ENCODE results near the gene HERC2.

Gene HERC2

DNA sequence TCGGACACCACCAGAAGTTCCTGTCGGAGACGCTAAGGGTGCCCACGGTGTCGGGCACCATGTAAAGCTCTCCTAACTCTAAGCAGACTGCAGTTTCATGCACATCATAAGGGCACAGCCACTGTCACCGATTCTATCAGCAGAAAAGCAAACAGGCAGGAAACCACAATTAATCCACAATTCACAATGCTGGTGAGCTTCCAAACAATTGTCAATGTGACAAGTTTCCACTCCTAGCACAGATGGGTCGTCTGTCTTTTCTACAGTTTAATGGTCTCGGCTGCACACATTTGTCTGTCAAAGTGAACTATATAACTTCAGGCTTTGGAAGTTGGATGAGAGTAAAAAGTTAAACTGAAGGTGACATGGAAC, 214.1 kb downstream of the HERC2 start:
- no peak for DNase-seq (ENCODE audit: low read depth)
- TF ChIP-seq CTCF (conservative IDR thresholded peaks at IDR 0.05; ENCODE audit: low read length), result no peak
- H3K4me3 ChIP-seq (ENCODE audit: low read length), result no peak overlapping the region

- no peak for TF ChIP-seq CTCF (conservative IDR thresholded peaks at IDR 0.05; ENCODE audit: low read length)
Measured at GRCh38 chr15:28107111-28107903, 214.7 kb downstream of the HERC2 start.

DNA sequence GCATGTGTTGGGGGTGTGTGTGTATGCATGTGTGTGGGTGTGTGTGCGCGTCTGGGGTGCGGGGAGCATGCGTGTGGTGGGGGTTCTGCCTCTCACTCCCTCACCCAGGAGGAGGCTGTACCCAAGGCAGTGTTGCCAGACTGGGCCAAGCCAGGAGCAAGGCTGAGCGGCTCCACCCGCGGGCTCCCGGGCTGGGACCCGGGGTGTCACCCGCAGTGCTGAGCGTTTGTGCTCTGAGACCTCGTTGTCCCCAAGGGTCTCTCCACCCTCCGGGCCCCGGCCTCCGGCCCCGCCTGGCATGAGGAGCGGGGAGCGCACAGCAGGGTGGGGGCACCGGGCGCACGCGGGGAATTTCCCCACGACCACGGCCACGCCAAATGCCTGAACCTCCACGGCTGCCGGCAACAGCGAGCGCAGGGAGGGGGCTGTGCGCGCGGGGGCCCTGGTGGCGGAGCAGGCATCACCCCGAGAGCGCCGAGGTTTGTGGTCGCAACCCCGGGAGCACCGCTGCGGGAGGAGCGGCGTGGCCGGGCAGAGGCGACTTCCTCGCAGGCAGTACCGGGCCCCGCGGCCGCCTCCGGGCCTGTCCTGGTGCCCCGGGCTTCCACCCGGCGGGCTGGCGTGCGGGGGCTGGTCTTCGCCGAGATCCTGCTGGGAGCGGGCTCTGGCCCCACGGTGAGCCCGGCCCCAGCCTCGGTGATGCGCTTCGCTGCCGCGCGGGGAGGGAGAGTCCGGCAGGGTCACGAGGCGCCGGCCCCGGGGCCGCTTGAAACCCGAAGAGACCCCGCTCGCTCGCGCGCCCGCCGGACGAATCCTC, 215.5 kb downstream of the HERC2 start:
- TF ChIP-seq CTCF (conservative IDR thresholded peaks at IDR 0.05; ENCODE audit: low read length), result no peak
- H3K4me3 ChIP-seq (ENCODE audit: low read length), result peak overlapping the region; percentile 62
- DNase-seq (ENCODE audit: low read depth), result no peak

More at GRCh38 chr15:28107111-28107903, 214.7 kb downstream of the HERC2 start:
- DNase-seq (ENCODE audit: low read depth), result no peak
- peak overlapping the region; percentile 62 for H3K4me3 ChIP-seq (ENCODE audit: low read length)

DNA sequence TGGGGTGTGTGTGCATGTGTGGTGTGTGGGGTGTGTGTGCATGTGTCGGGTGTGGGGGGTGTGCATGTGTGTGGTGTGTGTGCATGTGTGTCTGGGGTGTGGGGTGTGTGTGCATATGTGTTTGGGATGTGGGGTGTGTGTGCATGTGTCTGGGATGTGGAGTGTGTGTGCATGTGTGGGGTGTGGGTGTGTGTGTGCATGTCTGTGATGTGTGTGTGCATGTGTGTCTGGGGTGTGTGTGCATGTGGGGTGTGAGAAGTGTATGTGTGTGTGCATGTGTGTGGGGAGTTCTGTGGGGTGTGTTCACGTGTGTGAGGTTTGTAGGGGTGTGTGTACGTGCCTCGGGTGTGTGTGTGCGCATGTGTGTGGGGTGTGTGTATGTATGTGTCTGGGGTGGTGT, 216.2 kb downstream of the HERC2 start:
- DNase-seq (ENCODE audit: low read depth), result no peak
- TF ChIP-seq CTCF (conservative IDR thresholded peaks at IDR 0.05; ENCODE audit: low read length), result no peak
- H3K4me3 ChIP-seq (ENCODE audit: low read length), result no peak overlapping the region

DNA sequence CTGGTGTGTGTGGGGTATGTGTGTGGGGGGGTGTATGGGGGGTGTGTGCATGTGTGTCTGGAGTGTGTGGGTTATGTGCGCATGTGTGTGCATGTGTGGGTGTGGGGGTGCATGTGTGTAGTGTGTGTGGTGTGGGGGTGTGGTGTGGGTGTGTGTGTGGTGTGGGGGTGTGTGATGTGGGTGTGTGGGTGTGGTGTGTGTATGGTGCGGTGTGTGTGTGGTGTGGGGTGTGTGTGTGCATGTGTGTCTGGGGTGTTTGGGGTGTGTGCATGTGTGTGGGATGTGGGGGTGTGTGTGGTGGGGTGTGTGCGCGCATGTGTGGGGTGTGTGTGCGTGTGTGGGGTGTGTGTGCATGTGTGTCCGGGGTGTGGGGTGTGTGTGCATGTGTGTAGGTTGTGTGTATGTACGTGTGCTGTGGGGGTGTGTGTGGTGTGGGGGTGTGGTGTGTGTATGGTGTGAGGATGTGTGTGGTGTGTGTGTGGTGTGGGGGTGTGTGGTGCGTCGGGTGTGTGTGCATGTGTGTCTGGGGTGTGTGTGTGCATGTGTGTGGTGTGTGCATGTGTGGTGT, 216.7 kb downstream of the HERC2 start:
- no peak for TF ChIP-seq CTCF (conservative IDR thresholded peaks at IDR 0.05; ENCODE audit: low read length)
- no peak for DNase-seq (ENCODE audit: low read depth)
- no peak overlapping the region for H3K4me3 ChIP-seq (ENCODE audit: low read length)

GRCh38 chr15:28104326-28104725, 217.7 kb downstream of the HERC2 start:
- TF ChIP-seq CTCF (conservative IDR thresholded peaks at IDR 0.05; ENCODE audit: low read length), result no peak
- DNase-seq (ENCODE audit: low read depth), result no peak
- no peak overlapping the region for H3K4me3 ChIP-seq (ENCODE audit: low read length)

All from AG10803 (cell line).